IPS-11a (cell line): ENCODE results near the gene XYLT1.

ENCODE experiments used
- H3K4me3 ChIP-seq: one replicate; pipeline ENCODE4 v1.5.1; 2013; ENCODE audit warnings: low read depth, low read length, control low read depth

Gene XYLT1

GRCh38 chr16:17212606-17213005, 258.2 kb downstream of the XYLT1 start:
- no peak overlapping the region for H3K4me3 ChIP-seq

GRCh38 chr16:17211797-17212196, 259.0 kb downstream of the XYLT1 start:
- no peak overlapping the region for H3K4me3 ChIP-seq

GRCh38 chr16:17206712-17207111, 264.0 kb downstream of the XYLT1 start:
- no peak overlapping the region for H3K4me3 ChIP-seq

GRCh38 chr16:17205279-17206211, 265.2 kb downstream of the XYLT1 start:
- H3K4me3 ChIP-seq, result no peak overlapping the region

- no peak overlapping the region for H3K4me3 ChIP-seq
Measured at GRCh38 chr16:17204644-17205043, 266.1 kb downstream of the XYLT1 start.

- H3K4me3 ChIP-seq, result no peak overlapping the region
Measured at GRCh38 chr16:17204206-17204605, 266.6 kb downstream of the XYLT1 start.

GRCh38 chr16:17203424-17203823, 267.3 kb downstream of the XYLT1 start:
- H3K4me3 ChIP-seq, result no peak overlapping the region

- H3K4me3 ChIP-seq, result no peak overlapping the region
Measured at GRCh38 chr16:17199135-17199534, 271.6 kb downstream of the XYLT1 start.

- no peak overlapping the region for H3K4me3 ChIP-seq
Measured at GRCh38 chr16:17196526-17196925, 274.2 kb downstream of the XYLT1 start.

- H3K4me3 ChIP-seq, result no peak overlapping the region
Measured at GRCh38 chr16:17194190-17194780, 276.5 kb downstream of the XYLT1 start.

- H3K4me3 ChIP-seq, result no peak overlapping the region
Measured at GRCh38 chr16:17193566-17194100, 277.1 kb downstream of the XYLT1 start.

- H3K4me3 ChIP-seq, result no peak overlapping the region
Measured at GRCh38 chr16:17184026-17184425, 286.7 kb downstream of the XYLT1 start.

GRCh38 chr16:17177959-17178905, 292.5 kb downstream of the XYLT1 start:
- no peak overlapping the region for H3K4me3 ChIP-seq

GRCh38 chr16:17177242-17177958, 293.4 kb downstream of the XYLT1 start:
- no peak overlapping the region for H3K4me3 ChIP-seq

GRCh38 chr16:17176199-17176598, 294.6 kb downstream of the XYLT1 start:
- no peak overlapping the region for H3K4me3 ChIP-seq

GRCh38 chr16:17173281-17173680, 297.5 kb downstream of the XYLT1 start:
- H3K4me3 ChIP-seq, result no peak overlapping the region

GRCh38 chr16:17171250-17172143, 299.3 kb downstream of the XYLT1 start:
- H3K4me3 ChIP-seq, result no peak overlapping the region

GRCh38 chr16:17170435-17170834, 300.3 kb downstream of the XYLT1 start:
- H3K4me3 ChIP-seq, result no peak overlapping the region

- H3K4me3 ChIP-seq, result no peak overlapping the region
Measured at GRCh38 chr16:17168181-17168580, 302.6 kb downstream of the XYLT1 start.
